ENCODE data around the gene LIPM. TPM values are rescaled to one million over a fixed set of nuclear protein-coding genes. Genes with fewer than 3 reads are reported as not detected.

Gene LIPM
- under 0.01 TPM in 1 of 2 replicates, not detected in the other for total RNA-seq

GRCh38 chr10:88802523-88803285, at the start of gene LIPM:
TSS of gene LIPM (plus strand) at chr10:88802730. CDS start at chr10:88802897, 167 bp downstream.

GRCh38 chr10:88759366-88760101, 43.0 kb upstream of the LIPM start, which contains the start of gene LIPN:
TSS of gene LIPN (plus strand) at chr10:88760020. CDS start at chr10:88761406, 1,386 bp downstream.

GRCh38 chr10:88851706-88852105, 49.2 kb downstream of the LIPM start, which contains the start of gene ANKRD22:
TSS of gene ANKRD22 (minus strand) at chr10:88851844. CDS start at chr10:88851607, 237 bp downstream.

Other genes starting within 250 kb of the LIPM start
- 5.5 and 10.2 TPM in 2 replicates for gene RNLS, start 219.4 kb upstream of the LIPM start, total RNA-seq
- under 0.01 TPM in 1 of 2 replicates, not detected in the other for gene LIPJ, start 216.0 kb upstream of the LIPM start, total RNA-seq
- gene LIPF, start 138.3 kb upstream of the LIPM start, total RNA-seq: not detected in 2 replicates
- gene LIPK, start 96.5 kb upstream of the LIPM start, total RNA-seq: not detected in 2 replicates
- gene LIPN, start 42.7 kb upstream of the LIPM start, total RNA-seq: not detected in 2 replicates
- gene ANKRD22, start 49.1 kb downstream of the LIPM start, total RNA-seq: not detected in 2 replicates
- 0.39 and 1.4 TPM in 2 replicates for gene STAMBPL1, start 77.5 kb downstream of the LIPM start, total RNA-seq
- gene ACTA2, start 150.0 kb downstream of the LIPM start, total RNA-seq: 45.5 and 59.0 TPM in 2 replicates
- gene FAS, start 188.1 kb downstream of the LIPM start, total RNA-seq: 16.1 and 21.7 TPM in 2 replicates